CD4-positive, alpha-beta T cell (primary cell): Measurements from ENCODE around the gene ZNF354C. TPM values are rescaled to one million over a fixed set of nuclear protein-coding genes. Genes with fewer than 3 reads are reported as not detected.

ENCODE experiments used
- ATAC-seq: fragments of 200-7000 bp; cut with Tn5 transposase; one replicate; pipeline ENCODE4 v1.10.0; 2022; ENCODE audit warnings: mild to moderate bottlenecking; ENCODE audit not compliant: poor library complexity
- CTCF ChIA-PET: fragments of 350-600 bp; sonication (Branson Sonifier 250); formaldehyde crosslinking; loops from one replicate; lab custom pipeline; 2021; ENCODE audit warnings: antibody characterized with exemption, inconsistent platforms; lab: Charles Lee
- POLR2A ChIA-PET: fragments of 350-600 bp; sonication (Branson Sonifier 250); formaldehyde crosslinking; loops from one replicate; lab custom pipeline; 2021; ENCODE audit warnings: antibody characterized with exemption, inconsistent platforms; lab: Charles Lee
- DNase-seq, 14 experiments: peaks; one replicate each; pipeline ENCODE4 v3.0.0-alpha.2; 2013 to 2020; ENCODE audit warnings: mixed read lengths in 2 of 14
- H3K27ac ChIP-seq, 2 donors: one replicate each; pipeline versions ENCODE4 v1.5.1 to v1.7.0; 2013; ENCODE audit warnings: low read length in 2 of 2, low read depth in 1 of 2, mild to moderate bottlenecking in 1 of 2
- H3K27me3 ChIP-seq, 2 experiments: 1 replicate in 1 of 2; 2 replicates in 1 of 2; pipeline versions ENCODE4 v1.6.1 to v1.7.0; 2013; ENCODE audit warnings: low read length in 2 of 2, control low read depth in 1 of 2, mild to moderate bottlenecking in 1 of 2, moderate library complexity in 1 of 2; ENCODE audit not compliant: insufficient read depth in 2 of 2, control insufficient read depth in 1 of 2
- H3K36me3 ChIP-seq: one replicate; pipeline ENCODE4 v1.6.1; 2013; ENCODE audit warnings: low read length, control low read depth; ENCODE audit not compliant: insufficient read depth
- H3K4me1 ChIP-seq: one replicate; pipeline ENCODE4 v1.6.1; 2013; ENCODE audit warnings: low read length, control low read depth; ENCODE audit not compliant: insufficient read depth
- H3K4me3 ChIP-seq: one replicate; pipeline ENCODE4 v1.5.1; 2013; ENCODE audit warnings: mild to moderate bottlenecking, low read length, moderate library complexity
- H3K9me3 ChIP-seq, 2 experiments: 1 replicate in 1 of 2; 2 replicates in 1 of 2; pipeline versions ENCODE4 v1.6.1 to v1.7.0; 2013; ENCODE audit warnings: low read length in 2 of 2, mild to moderate bottlenecking in 2 of 2, control low read depth in 1 of 2, moderate library complexity in 1 of 2; ENCODE audit not compliant: control insufficient read depth in 1 of 2, insufficient read depth in 1 of 2
- H3K27ac Mint-ChIP-seq: one replicate; pipeline ENCODE4 v1.8.0; 2020; ENCODE audit warnings: mixed read lengths
- H3K27me3 Mint-ChIP-seq: one replicate; pipeline ENCODE4 v1.8.0; 2021; ENCODE audit warnings: mixed read lengths
- H3K36me3 Mint-ChIP-seq: one replicate; pipeline ENCODE4 v1.8.0; 2021; ENCODE audit warnings: low read depth, mixed read lengths
- H3K4me1 Mint-ChIP-seq: one replicate; pipeline ENCODE4 v1.8.0; 2021; ENCODE audit warnings: low read depth, mixed read lengths
- H3K4me3 Mint-ChIP-seq: one replicate; pipeline ENCODE4 v1.8.0; 2020; ENCODE audit warnings: mild to moderate bottlenecking, mixed read lengths
- H3K9me3 Mint-ChIP-seq: one replicate; pipeline ENCODE4 v1.8.0; 2020; ENCODE audit warnings: mixed read lengths
- intact Hi-C, 2 experiments: fragments of 100-400 bp; cut with DNase I in 1 of 2; cut with micrococcal nuclease in 1 of 2; formaldehyde crosslinking; loops; one replicate each; pipeline versions ENCODE4 v1.15.1 to v1.9.0; 2023 to 2025; cut with DNase I, micrococcal nuclease
- total RNA-seq, 174 experiments: library from RNA in 2 of 174; stranded (reverse) in 2 of 174; gene quantifications; one replicate each; pipeline ENCODE4 v1.2.3 and lab custom pipeline; 2021 to 2026
- TF ChIP-seq, protein P1 (sequence below): fragments of 200-600 bp; IDR thresholded peaks from one replicate; pipeline ENCODE4 v1.8.0; 2022; ENCODE audit warnings: antibody characterized with exemption, mild to moderate bottlenecking

The ZNF354C gene
- total RNA-seq, 2 experiments from 2014 or later: 2.5 to 2.9 TPM

DNA sequence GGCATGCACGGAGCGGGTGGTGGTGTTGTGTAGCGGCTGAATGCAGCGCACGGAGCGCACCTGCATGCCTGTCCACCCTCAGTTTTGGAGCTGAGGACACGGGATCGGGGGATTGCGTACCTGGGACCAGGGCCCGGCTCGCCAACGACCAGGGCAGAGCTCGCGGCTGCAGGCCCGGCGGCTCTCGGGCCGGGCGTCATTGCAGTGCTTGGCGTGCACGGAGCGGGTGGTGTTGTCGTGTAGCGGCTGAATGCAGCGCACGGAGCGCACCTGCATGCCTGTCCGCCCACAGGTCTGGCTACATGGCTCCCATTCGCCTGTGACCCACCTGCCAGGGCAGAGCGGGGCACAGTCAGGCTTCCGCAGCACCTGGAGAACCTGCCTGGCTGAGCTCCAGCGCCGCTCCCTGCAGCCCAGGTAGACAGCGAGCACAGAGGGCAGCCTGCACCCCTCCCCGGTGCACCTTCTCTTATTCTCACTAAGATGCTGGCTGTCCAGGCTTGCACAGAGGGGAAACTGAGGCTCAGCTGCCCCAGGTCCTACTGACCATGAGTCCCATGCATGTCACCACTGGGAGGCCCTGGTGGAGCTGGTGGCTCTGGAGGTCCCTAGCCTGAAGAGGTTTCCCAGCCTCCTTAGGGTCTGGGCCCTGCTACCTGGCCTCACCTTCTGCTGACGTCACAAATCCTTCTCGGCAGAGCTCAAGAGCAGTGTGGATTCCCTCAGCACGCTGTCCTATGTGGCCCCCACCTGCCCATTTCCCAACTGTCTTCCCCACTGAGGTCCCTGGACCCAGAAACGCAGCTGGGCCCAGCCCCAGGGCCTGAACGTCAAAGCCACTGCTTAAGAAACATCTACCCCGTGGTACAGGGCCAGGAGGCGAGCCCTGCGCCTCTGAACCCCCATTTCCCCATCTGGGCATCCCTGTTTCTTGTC lies 64.9 kb downstream of the ZNF354C start:
- intact Hi-C loops: no loop called here
- Histone ChIP-seq H3K4me3 (no peak overlapping the region), H3K27ac (no peak overlapping the region), H3K27me3 (no peaks in the 10 kb centered on the region), H3K9me3 (peaks cover 0 to 82% of the 10 kb centered on the region in 2 experiments), H3K4me1 (no peaks in the 10 kb centered on the region), H3K36me3 (no peaks in the 10 kb centered on the region)
- ATAC-seq: no peak
- Mint-ChIP-seq H3K36me3 (no peaks in the 10 kb centered on the region), H3K4me1 (no peaks in the 10 kb centered on the region), H3K4me3 (no peak overlapping the region), H3K9me3 (no peaks in the 10 kb centered on the region), H3K27me3 (no peaks in the 10 kb centered on the region), H3K27ac (no peak overlapping the region)
- ChIA-PET POLR2A (no interaction called here), CTCF (no interaction called here)
- DNase-seq: no peak
- TF ChIP-seq, protein P1, sequence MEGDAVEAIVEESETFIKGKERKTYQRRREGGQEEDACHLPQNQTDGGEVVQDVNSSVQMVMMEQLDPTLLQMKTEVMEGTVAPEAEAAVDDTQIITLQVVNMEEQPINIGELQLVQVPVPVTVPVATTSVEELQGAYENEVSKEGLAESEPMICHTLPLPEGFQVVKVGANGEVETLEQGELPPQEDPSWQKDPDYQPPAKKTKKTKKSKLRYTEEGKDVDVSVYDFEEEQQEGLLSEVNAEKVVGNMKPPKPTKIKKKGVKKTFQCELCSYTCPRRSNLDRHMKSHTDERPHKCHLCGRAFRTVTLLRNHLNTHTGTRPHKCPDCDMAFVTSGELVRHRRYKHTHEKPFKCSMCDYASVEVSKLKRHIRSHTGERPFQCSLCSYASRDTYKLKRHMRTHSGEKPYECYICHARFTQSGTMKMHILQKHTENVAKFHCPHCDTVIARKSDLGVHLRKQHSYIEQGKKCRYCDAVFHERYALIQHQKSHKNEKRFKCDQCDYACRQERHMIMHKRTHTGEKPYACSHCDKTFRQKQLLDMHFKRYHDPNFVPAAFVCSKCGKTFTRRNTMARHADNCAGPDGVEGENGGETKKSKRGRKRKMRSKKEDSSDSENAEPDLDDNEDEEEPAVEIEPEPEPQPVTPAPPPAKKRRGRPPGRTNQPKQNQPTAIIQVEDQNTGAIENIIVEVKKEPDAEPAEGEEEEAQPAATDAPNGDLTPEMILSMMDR: no peak

DNA sequence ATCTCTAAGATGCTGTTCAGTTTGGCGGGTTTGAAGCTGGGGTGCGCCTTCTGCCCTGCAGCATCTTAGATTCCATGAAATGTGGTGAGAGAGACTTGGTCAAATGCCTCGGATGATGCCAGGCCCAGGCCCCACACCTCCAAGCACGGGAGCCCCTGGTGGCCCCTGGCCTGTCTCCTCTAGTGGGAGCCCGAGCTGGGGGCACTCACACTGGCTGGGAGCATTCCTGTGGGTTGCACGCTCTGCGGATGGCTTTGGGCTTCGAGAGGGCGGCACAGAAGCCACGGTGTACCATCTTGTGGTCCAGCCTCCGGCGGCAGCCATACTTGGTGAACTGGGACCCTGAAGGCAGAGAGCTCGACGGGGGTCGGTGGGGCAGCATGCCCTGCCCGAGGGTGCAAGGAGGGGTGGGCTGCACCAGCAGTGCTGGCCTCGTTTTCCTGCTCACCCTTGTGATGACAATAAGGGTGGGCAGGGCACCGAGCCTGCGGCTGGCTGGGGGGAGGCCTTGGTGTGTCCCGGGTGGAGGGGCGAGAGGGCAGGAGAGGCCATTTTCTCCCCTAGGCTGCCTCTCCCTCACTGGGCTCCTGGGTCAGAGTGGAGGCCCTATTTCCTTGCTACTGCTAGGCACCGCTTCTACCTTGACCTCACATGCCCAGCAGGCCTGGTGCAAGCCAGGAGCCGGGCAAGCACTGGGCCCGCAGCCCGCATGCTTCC lies 65.8 kb downstream of the ZNF354C start:
- no peaks in the 10 kb centered on the region for H3K27me3 ChIP-seq
- H3K4me3 Mint-ChIP-seq: no peak overlapping the region
- ATAC-seq: no peak
- intact Hi-C loops: no loop called here
- DNase-seq: no peak
- no peaks in the 10 kb centered on the region for H3K9me3 Mint-ChIP-seq
- H3K4me3 ChIP-seq: no peak overlapping the region
- H3K27ac ChIP-seq: no peak overlapping the region
- no peaks in the 10 kb centered on the region for H3K36me3 Mint-ChIP-seq
- H3K27me3 Mint-ChIP-seq: no peaks in the 10 kb centered on the region
- ChIA-PET POLR2A (no interaction called here), CTCF (no interaction called here)
- no peak overlapping the region for H3K27ac Mint-ChIP-seq
- H3K9me3 ChIP-seq: peaks cover 0 to 77% of the 10 kb centered on the region in 2 experiments
- H3K4me1 Mint-ChIP-seq: no peaks in the 10 kb centered on the region
- H3K36me3 ChIP-seq: no peaks in the 10 kb centered on the region
- TF ChIP-seq, protein P1: no peak
- no peaks in the 10 kb centered on the region for H3K4me1 ChIP-seq

DNA sequence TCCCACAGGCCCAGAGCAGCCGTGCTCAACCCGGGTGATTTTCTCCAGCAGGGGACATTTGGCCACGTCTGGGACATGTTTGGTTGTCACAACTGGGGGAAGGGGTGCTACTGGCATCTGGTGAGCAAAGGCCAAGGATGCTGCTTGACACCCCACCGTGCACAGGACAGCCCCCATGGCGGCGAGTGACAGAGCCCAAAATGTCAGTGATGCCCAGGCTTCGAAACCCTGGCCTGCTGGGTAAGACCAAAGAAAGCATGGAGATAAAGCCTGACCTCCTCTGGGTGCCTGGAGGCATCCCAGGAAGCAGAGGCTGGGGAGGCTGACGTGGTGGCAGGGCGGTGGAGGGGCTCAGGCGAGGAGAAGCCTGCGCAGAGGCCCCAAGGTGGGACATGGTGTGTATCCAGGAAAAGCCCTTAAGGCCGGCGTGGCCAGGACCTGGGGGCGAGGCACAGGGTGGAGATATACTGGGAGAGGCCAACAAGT lies 66.4 kb downstream of the ZNF354C start:
- Mint-ChIP-seq H3K36me3 (no peaks in the 10 kb centered on the region), H3K9me3 (no peaks in the 10 kb centered on the region), H3K27ac (no peak overlapping the region), H3K4me1 (no peaks in the 10 kb centered on the region), H3K4me3 (no peak overlapping the region), H3K27me3 (no peaks in the 10 kb centered on the region)
- DNase-seq (no peak), ATAC-seq (no peak)
- no peak overlapping the region for H3K4me3 ChIP-seq
- H3K36me3 ChIP-seq: no peaks in the 10 kb centered on the region
- peaks cover 0 to 71% of the 10 kb centered on the region in 2 experiments for H3K9me3 ChIP-seq
- H3K27ac ChIP-seq: no peak overlapping the region
- no peaks in the 10 kb centered on the region for H3K4me1 ChIP-seq
- TF ChIP-seq, protein P1: no peak
- intact Hi-C loops: no loop called here
- CTCF ChIA-PET: no interaction called here
- POLR2A ChIA-PET: no interaction called here
- no peaks in the 10 kb centered on the region for H3K27me3 ChIP-seq
